Ishikawa (cell line): Measurements from ENCODE around the gene LRP1.

ENCODE experiments used
- CEBPB ChIP-seq: IDR thresholded peaks from 2 replicates; pipeline ENCODE4 v1.6.1; 2012
- CREB1 ChIP-seq: IDR thresholded peaks from 2 replicates; pipeline ENCODE4 v1.6.1; 2012; ENCODE audit warnings: low read depth
- EGR1 ChIP-seq: IDR thresholded peaks from 2 replicates; pipeline ENCODE4 v1.6.1; 2012
- EP300 ChIP-seq: IDR thresholded peaks from 2 replicates; pipeline ENCODE4 v1.6.1; 2012; ENCODE audit warnings: borderline replicate concordance
- FOXM1 ChIP-seq: IDR thresholded peaks from 2 replicates; pipeline ENCODE4 v1.6.1; 2012; ENCODE audit warnings: low read depth, borderline replicate concordance
- MAX ChIP-seq: IDR thresholded peaks from 2 replicates; pipeline ENCODE4 v1.6.1; 2012
- NFIC ChIP-seq: IDR thresholded peaks from 2 replicates; pipeline ENCODE4 v1.6.1; 2012
- RAD21 ChIP-seq: IDR thresholded peaks from 2 replicates; pipeline ENCODE4 v1.6.1; 2012; ENCODE audit warnings: low read depth
- TAF1 ChIP-seq: IDR thresholded peaks from 2 replicates; pipeline ENCODE4 v1.6.1; 2012; ENCODE audit warnings: low read depth, mild to moderate bottlenecking
- TCF12 ChIP-seq: IDR thresholded peaks from 2 replicates; pipeline ENCODE4 v1.6.1; 2012; ENCODE audit warnings: low read depth
- TEAD4 ChIP-seq: IDR thresholded peaks from 2 replicates; pipeline ENCODE4 v1.6.1; 2012
- YY1 ChIP-seq: IDR thresholded peaks from 2 replicates; pipeline ENCODE4 v1.6.1; 2012; ENCODE audit warnings: low read depth
- ZBTB7A ChIP-seq: IDR thresholded peaks from 2 replicates; pipeline ENCODE4 v1.6.1; 2012; ENCODE audit warnings: low read depth
- TF ChIP-seq, protein P1 (sequence below): IDR thresholded peaks from 2 replicates; pipeline ENCODE4 v1.6.1; 2012; ENCODE audit warnings: low read depth, mild to moderate bottlenecking
- TF ChIP-seq, protein P2 (sequence below): IDR thresholded peaks from 2 replicates; pipeline ENCODE4 v1.6.1; 2012

Gene LRP1

DNA sequence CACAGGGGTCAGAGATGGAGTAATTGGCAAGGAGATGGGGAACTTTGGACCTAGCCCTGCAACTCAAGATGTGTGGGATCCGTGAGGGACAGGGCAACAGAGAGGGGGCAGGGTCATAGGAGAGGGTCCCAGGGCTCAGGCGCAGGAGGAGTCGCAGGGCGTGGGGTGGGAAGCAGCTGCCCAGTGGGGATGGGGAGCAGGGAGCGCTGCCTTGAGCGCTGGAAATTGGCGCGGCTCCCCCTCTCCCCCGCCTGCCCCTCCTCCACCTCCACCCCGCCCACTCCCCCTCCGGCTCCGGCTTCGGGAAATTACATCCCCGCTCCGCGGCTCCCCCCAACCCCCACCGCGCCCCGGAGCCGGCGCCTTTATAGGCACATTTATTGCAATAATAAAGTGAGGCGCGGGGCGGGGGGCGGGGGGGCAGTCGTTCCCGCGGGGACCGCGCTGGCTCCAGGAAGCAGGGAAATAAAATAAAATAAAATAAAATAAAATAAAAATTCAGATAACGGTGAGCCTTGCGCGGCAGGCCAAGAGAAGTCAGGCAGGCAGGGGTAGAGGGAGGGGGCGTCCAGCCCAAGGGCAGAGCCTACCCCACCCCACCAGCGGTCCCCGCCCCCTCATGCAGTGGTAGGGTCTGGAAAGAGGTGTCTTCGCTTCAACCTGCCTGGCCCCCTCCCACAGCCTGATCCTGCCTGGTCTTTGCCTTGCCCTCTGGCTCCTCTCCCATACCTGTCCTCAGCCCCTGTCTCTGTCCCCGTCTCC is 91.9 kb downstream of the LRP1 start:
- no peak for TF ChIP-seq NFIC
- TF ChIP-seq TEAD4, result no peak
- TF ChIP-seq CEBPB, result no peak
- TF ChIP-seq, protein P1, sequence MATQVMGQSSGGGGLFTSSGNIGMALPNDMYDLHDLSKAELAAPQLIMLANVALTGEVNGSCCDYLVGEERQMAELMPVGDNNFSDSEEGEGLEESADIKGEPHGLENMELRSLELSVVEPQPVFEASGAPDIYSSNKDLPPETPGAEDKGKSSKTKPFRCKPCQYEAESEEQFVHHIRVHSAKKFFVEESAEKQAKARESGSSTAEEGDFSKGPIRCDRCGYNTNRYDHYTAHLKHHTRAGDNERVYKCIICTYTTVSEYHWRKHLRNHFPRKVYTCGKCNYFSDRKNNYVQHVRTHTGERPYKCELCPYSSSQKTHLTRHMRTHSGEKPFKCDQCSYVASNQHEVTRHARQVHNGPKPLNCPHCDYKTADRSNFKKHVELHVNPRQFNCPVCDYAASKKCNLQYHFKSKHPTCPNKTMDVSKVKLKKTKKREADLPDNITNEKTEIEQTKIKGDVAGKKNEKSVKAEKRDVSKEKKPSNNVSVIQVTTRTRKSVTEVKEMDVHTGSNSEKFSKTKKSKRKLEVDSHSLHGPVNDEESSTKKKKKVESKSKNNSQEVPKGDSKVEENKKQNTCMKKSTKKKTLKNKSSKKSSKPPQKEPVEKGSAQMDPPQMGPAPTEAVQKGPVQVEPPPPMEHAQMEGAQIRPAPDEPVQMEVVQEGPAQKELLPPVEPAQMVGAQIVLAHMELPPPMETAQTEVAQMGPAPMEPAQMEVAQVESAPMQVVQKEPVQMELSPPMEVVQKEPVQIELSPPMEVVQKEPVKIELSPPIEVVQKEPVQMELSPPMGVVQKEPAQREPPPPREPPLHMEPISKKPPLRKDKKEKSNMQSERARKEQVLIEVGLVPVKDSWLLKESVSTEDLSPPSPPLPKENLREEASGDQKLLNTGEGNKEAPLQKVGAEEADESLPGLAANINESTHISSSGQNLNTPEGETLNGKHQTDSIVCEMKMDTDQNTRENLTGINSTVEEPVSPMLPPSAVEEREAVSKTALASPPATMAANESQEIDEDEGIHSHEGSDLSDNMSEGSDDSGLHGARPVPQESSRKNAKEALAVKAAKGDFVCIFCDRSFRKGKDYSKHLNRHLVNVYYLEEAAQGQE, result no peak
- no peak for TF ChIP-seq TCF12
- TF ChIP-seq YY1, result no peak
- TF ChIP-seq TAF1, result no peak
- TF ChIP-seq RAD21, result no peak

- TF ChIP-seq, protein P2, sequence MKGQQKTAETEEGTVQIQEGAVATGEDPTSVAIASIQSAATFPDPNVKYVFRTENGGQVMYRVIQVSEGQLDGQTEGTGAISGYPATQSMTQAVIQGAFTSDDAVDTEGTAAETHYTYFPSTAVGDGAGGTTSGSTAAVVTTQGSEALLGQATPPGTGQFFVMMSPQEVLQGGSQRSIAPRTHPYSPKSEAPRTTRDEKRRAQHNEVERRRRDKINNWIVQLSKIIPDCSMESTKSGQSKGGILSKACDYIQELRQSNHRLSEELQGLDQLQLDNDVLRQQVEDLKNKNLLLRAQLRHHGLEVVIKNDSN, result no peak
- TF ChIP-seq, protein P1, result no peak
- no peak for TF ChIP-seq TCF12
- no peak for TF ChIP-seq EP300
- TF ChIP-seq RAD21, result no peak
- no peak for TF ChIP-seq ZBTB7A
- TF ChIP-seq TEAD4, result no peak
- no peak for TF ChIP-seq YY1
- no peak for TF ChIP-seq EGR1
- no peak for TF ChIP-seq FOXM1
- no peak for TF ChIP-seq TAF1
- no peak for TF ChIP-seq MAX
- TF ChIP-seq CREB1, result no peak
- TF ChIP-seq NFIC, result no peak
- TF ChIP-seq CEBPB, result no peak
Measured at GRCh38 chr12:57220770-57221168, 92.5 kb downstream of the LRP1 start.

DNA sequence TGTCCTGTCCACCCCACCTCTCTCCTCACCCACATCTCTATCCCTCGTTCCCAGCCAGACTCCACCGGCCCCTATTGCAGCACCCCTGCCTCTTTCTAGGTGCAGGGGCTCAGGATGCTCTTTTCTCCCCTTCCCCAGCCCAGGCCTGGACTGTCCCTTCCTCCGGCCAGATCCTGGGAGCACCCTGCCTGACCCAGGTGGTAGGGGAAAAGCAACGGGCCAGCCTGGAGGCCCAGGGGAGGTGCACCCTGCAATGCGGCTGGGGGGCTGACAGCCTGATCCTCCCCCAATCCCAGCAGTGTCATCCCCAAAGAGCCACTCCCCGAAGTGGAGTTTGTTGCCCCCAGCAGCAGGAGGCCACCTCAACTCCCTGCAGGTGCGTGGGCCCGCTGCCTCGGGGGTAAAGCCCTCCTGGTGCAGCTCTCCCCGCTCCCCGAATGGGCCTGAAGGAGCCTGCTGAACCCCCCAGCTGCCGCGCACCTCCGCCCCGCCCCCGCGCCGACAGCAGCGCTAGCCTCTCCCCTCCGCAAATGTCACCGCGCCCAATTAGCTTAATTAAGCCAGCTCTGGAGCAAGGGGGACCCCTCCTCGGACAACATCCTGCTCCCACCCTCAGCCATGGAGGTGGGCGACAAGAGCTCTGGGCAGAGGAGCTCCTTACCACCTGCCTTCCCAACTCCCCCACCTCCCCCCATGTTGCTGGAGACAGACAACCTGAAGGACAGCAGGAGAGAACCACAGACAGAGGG is 93.1 kb downstream of the LRP1 start:
- TF ChIP-seq, protein P1, result no peak
- TF ChIP-seq CREB1, result no peak
- no peak for TF ChIP-seq FOXM1

DNA sequence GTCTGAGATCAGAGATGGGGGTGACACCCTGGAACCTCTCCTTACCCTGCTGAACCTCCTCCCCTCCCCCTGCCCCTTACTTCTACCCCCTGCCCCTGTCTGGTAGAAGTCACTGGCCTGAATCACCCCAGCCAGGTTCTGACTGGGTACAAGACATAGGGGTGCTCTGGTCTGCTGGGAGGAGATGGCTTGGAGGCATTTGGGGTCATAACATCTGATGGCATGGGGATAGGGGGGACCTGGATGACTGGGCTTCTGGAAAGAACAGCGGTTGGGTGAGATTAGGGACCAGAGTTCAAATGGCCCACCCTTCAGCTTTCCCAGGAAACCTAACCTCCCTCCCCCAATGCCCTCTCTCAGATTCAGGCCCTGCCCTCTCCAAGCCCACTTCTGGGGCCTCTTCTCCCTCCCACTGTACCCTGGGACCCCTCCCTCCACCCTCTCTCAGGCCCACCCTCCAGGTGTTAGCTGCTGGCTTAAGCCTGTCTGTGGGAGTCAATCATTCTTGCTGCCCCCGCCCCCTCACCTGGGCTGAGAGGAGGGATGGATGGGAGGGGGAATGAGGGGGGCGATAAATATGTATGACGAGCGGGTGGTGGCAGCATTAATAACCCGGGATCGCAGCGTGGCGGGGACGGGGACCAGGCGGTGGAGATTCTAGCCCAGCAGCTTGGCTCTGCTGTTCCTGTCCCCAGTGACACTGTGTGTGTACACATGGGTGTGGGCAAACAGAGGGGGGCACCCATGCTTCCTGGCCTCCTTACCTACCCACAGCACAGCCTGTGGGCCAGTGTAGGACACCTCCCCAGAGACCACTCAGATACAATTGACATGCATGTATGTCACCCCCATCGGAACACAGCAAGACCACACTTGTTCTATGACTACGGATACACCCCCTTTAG is 94.3 kb downstream of the LRP1 start:
- no peak for TF ChIP-seq EP300
- TF ChIP-seq CREB1, result no peak
- no peak for TF ChIP-seq YY1
- no peak for TF ChIP-seq CEBPB
- no peak for TF ChIP-seq NFIC
- no peak for TF ChIP-seq TAF1
- TF ChIP-seq FOXM1, result no peak
- no peak for TF ChIP-seq RAD21
- no peak for TF ChIP-seq TCF12
- TF ChIP-seq ZBTB7A, result no peak
- no peak for TF ChIP-seq MAX
- no peak for TF ChIP-seq TEAD4
- TF ChIP-seq, protein P1, result no peak
- TF ChIP-seq, protein P2, result no peak
- no peak for TF ChIP-seq EGR1
